Lung (tissue), 12 donors: Measurements from ENCODE around the gene HNRNPUL1. TPM values are rescaled to one million over a fixed set of nuclear protein-coding genes. Genes with fewer than 3 reads are reported as not detected.
A peak's percentile ranks its signal among the peaks of the same experiment; 100 is the strongest.

Experiments
- ATAC-seq: fragments of 200-7000 bp; cut with Tn5 transposase; one replicate; pipeline ENCODE4 v1.9.1; 2020; ENCODE audit warnings: moderate number of reproducible peaks; ENCODE audit not compliant: insufficient read depth, low FRiP score
- DNase-seq, 3 donors: peaks; one replicate each; pipeline ENCODE4 v3.0.0-alpha.2; 2013 to 2017
- H3K27ac ChIP-seq, 2 donors: one replicate each; pipeline ENCODE4 v1.5.1; 2013; ENCODE audit warnings: mild to moderate bottlenecking in 2 of 2, moderate library complexity in 2 of 2, control low read depth in 1 of 2, inconsistent platforms in 1 of 2, low read depth in 1 of 2, low read length in 1 of 2
- H3K27me3 ChIP-seq, 3 donors: one replicate each; pipeline ENCODE4 v1.5.1; 2013; ENCODE audit warnings: low read length in 2 of 3; ENCODE audit not compliant: control insufficient read depth in 3 of 3, insufficient read depth in 3 of 3
- H3K36me3 ChIP-seq, 4 donors: one replicate each; pipeline ENCODE4 v1.5.1; 2013; ENCODE audit warnings: low read length in 4 of 4, mild to moderate bottlenecking in 1 of 4, moderate library complexity in 1 of 4; ENCODE audit not compliant: control insufficient read depth in 4 of 4, insufficient read depth in 4 of 4
- H3K4me1 ChIP-seq, 5 donors: one replicate each; pipeline ENCODE4 v1.5.1; 2013; ENCODE audit warnings: low read length in 5 of 5, mild to moderate bottlenecking in 2 of 5, moderate library complexity in 1 of 5; ENCODE audit not compliant: control insufficient read depth in 5 of 5, insufficient read depth in 5 of 5
- H3K4me3 ChIP-seq: one replicate; pipeline ENCODE4 v1.5.1; 2013; ENCODE audit warnings: mild to moderate bottlenecking, control low read depth, moderate library complexity
- H3K9ac ChIP-seq, 2 donors: one replicate each; pipeline ENCODE4 v1.5.1; 2013; ENCODE audit warnings: low read length in 2 of 2, control low read depth in 1 of 2; ENCODE audit not compliant: insufficient read depth in 1 of 2
- H3K9me3 ChIP-seq, 4 donors: one replicate each; pipeline ENCODE4 v1.5.1; 2013; ENCODE audit warnings: low read length in 3 of 4, mild to moderate bottlenecking in 1 of 4, moderate library complexity in 1 of 4; ENCODE audit not compliant: control insufficient read depth in 4 of 4, insufficient read depth in 3 of 4
- CTCF ChIP-seq: IDR thresholded peaks from 2 replicates; pipeline ENCODE4 v1.5.1; 2012; ENCODE audit warnings: mild to moderate bottlenecking; ENCODE audit errors: control extremely low read depth, extremely low read depth
- WGBS, 2 donors: extraction: QIAGEN DNeasy Blood & Tissue Kit; methylation state at CpG; one replicate each; pipeline ENCODE4 v1.1.7; 2013; 5-methylcytosine and 5-hydroxymethylcytosine counted together
- polyA plus RNA-seq, 2 donors: library from polyadenylated mRNA; stranded (reverse); fragments of 200-250 nt; gene quantifications; one replicate each; pipeline ENCODE4 v1.2.1, GENCODE V29; 2013
- total RNA-seq, 2 donors: library from RNA; depleted of rRNA in 1 of 2; stranded (reverse); fragments of >200 nt in 1 of 2; gene quantifications; one replicate each; pipeline ENCODE4 v1.2.1, GENCODE V29; 2014 to 2021
- donor health status: control.
- donor health status: control.
- donor health status: Bipolar disorder and iron deficiency.
- donor health status: healthy.
- donor health status: DM: yes; HTN: yes; CAD: no.

The HNRNPUL1 gene
- total and polyA plus RNA-seq, 4 donors: 92.2 to 198 (median 144) TPM

- no peaks in the 10 kb centered on the region for H3K9me3 ChIP-seq
- WGBS, 2 donors: 73 to 76% methylated on average over 4 of the region's 4 CpGs
- no peak overlapping the region for H3K27ac ChIP-seq
- no peaks in the 10 kb centered on the region for H3K27me3 ChIP-seq
- DNase-seq (no peak), ATAC-seq (no peak)
- H3K4me3 ChIP-seq: no peak overlapping the region
- H3K9ac ChIP-seq: no peak overlapping the region
- no peak for TF ChIP-seq CTCF
- peaks cover 28 to 52% (median 40%) of the 10 kb centered on the region in 4 donors for H3K36me3 ChIP-seq
- peaks cover 2 to 14% (median 6%) of the 10 kb centered on the region in 5 donors for H3K4me1 ChIP-seq
Observed at GRCh38 chr19:41304706-41305483, 40.7 kb downstream of the HNRNPUL1 start.

- DNase-seq (no peak), ATAC-seq (no peak)
- no peaks in the 10 kb centered on the region for H3K27me3 ChIP-seq
- no peaks in the 10 kb centered on the region for H3K9me3 ChIP-seq
- H3K4me1 ChIP-seq: peaks cover 0 to 18% (median 6%) of the 10 kb centered on the region in 5 donors
- no peak for TF ChIP-seq CTCF
- 61 to 76% methylated on average over 13 of the region's 13 CpGs for WGBS, 2 donors
- no peak overlapping the region for H3K4me3 ChIP-seq
- H3K27ac ChIP-seq: peak overlapping the region in 1 of 2 donors; percentile 34
- no peak overlapping the region for H3K9ac ChIP-seq
- peaks cover 27 to 48% (median 36%) of the 10 kb centered on the region in 4 donors for H3K36me3 ChIP-seq
Observed at GRCh38 chr19:41305927-41306793, 42.0 kb downstream of the HNRNPUL1 start.

GRCh38 chr19:41307090-41307875 is 43.1 kb downstream of the HNRNPUL1 start:
- DNase-seq: no peak
- H3K9ac ChIP-seq: no peak overlapping the region
- no peak overlapping the region for H3K4me3 ChIP-seq
- H3K36me3 ChIP-seq: peaks cover 20 to 41% (median 33%) of the 10 kb centered on the region in 4 donors
- H3K27me3 ChIP-seq: no peaks in the 10 kb centered on the region
- peaks cover 4 to 25% (median 9%) of the 10 kb centered on the region in 5 donors for H3K4me1 ChIP-seq
- no peak for TF ChIP-seq CTCF
- H3K27ac ChIP-seq: no peak overlapping the region
- 25 to 38% methylated on average over 8 of the region's 8 CpGs for WGBS, 2 donors
- no peak for ATAC-seq
- no peaks in the 10 kb centered on the region for H3K9me3 ChIP-seq
